COLO668 (cell line): ENCODE results near the gene DTL.
"Not testable (repeated sequence)": the region's sequence is repeated elsewhere in the genome, so short reads cannot be mapped to it uniquely, and the experiment has no call there.

Source experiments
- DNase-seq: peaks from one replicate; lab custom pipeline; 2025; ENCODE audit not compliant: unreplicated experiment; lab: John Stamatoyannopoulos, UW

Gene DTL, protein sequence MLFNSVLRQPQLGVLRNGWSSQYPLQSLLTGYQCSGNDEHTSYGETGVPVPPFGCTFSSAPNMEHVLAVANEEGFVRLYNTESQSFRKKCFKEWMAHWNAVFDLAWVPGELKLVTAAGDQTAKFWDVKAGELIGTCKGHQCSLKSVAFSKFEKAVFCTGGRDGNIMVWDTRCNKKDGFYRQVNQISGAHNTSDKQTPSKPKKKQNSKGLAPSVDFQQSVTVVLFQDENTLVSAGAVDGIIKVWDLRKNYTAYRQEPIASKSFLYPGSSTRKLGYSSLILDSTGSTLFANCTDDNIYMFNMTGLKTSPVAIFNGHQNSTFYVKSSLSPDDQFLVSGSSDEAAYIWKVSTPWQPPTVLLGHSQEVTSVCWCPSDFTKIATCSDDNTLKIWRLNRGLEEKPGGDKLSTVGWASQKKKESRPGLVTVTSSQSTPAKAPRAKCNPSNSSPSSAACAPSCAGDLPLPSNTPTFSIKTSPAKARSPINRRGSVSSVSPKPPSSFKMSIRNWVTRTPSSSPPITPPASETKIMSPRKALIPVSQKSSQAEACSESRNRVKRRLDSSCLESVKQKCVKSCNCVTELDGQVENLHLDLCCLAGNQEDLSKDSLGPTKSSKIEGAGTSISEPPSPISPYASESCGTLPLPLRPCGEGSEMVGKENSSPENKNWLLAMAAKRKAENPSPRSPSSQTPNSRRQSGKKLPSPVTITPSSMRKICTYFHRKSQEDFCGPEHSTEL

GRCh38 chr1:212035123-212035834 is at the start of gene DTL, which contains the start of gene INTS7:
Gene DTL (plus strand): TSS chr1:212035748. CDS start chr1:212035891, 143 bp downstream.
Gene INTS7 (minus strand): TSS chr1:212035557. CDS start chr1:212035437, 120 bp downstream.
- DNase-seq = peak; percentile 100

GRCh38 chr1:211986628-211987254 is 48.8 kb upstream of the DTL start:
- DNase-seq = no peak

DNA sequence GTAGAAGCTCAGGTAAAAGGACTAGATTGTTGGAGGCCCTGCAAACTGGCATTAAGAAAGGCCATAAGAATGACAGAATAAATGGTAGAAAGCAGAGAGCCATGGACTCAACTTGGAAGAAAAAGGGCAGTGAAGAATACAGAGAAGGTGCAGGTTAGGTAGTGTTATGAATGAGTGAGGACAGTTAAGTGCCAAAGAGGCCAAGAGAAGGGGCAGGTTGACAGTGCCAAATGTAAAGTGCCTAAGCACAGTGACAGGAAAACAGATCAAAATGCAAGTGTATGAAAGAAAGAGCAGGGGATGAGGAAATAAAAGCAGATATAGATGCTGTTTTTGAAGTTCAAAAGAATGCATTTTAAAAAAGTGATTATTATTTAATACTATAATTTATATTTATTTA is 43.9 kb upstream of the DTL start:
- DNase-seq = no peak

- DNase-seq = not testable (repeated sequence)
These were observed 38.1 kb upstream of the DTL start for GRCh38 chr1:211997426-211997825.

DNA sequence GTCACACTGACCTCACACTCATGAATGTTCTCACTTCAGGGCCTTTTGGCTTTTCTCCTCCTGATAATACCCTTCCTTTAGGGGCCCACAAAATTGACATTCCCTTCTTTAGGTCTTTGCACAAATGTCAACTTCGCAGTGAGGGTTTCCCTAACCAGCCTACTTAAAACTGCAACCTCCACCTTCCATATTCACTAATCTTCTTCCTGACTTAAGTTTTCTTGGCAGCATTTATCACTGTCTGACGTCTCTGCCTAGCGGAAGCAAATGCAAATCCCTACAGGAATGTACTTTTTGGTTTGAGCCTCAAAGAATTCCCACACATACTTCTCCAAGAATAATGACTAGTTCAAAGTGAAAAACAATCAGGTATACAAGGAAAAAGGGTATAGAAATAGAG is 33.0 kb upstream of the DTL start:
- DNase-seq = no peak

DNA sequence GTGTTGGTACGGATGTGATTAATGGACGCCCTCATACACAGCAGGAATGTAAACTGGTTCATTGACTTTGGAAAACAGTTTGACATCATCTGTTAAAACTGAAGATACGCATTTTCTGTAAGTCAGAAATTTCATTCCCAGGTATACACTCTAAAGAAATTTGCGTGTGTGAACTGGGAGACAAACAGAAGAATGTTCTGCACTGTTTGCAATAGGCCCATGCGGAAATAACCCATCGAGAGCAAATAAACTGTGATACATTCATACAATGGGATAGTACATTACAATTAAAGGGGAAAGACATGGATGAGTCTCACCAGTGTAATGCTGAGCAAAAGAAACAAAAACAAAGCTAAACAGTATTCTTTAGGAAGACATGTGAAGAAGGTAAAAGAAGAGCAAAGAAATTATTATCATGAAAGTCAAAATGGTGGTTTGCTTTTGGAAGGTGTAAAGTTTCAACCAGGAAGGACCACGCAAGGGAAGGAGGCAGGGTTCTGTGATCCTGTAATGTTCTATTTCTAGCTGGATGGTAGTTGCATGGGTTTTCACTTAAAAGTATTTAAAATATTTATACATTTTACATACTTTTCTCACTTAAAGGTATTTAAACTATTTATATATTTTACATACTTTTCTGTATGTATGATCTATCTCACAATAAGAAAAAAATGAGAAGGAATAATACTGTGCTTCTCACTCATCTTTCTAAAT is 30.5 kb upstream of the DTL start:
- no peak for DNase-seq

- DNase-seq = no peak
These were observed 28.4 kb upstream of the DTL start for GRCh38 chr1:212007178-212007577.

GRCh38 chr1:212007886-212008285 is 27.7 kb upstream of the DTL start:
- DNase-seq = no peak

GRCh38 chr1:212009561-212009960 is 26.0 kb upstream of the DTL start:
- no peak for DNase-seq

DNA sequence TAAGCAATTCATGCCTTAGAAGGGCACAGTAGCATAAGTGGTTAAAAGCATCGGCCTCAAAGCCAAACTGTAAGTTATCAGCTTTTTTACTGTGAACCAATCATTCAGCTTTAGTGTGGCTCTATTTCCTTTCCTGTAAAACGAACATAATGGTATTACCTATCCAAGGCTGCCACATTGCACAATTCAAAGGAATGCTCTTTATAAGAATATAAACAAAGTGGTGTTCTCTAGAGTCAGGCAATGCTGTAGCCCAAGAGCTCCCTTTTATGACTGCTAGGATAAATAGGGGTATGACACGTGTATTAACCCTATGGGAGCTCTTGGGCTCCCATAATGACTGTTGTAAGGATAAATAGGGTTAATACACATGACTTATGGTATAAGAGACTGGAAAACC is 25.5 kb upstream of the DTL start:
- no peak for DNase-seq

DNA sequence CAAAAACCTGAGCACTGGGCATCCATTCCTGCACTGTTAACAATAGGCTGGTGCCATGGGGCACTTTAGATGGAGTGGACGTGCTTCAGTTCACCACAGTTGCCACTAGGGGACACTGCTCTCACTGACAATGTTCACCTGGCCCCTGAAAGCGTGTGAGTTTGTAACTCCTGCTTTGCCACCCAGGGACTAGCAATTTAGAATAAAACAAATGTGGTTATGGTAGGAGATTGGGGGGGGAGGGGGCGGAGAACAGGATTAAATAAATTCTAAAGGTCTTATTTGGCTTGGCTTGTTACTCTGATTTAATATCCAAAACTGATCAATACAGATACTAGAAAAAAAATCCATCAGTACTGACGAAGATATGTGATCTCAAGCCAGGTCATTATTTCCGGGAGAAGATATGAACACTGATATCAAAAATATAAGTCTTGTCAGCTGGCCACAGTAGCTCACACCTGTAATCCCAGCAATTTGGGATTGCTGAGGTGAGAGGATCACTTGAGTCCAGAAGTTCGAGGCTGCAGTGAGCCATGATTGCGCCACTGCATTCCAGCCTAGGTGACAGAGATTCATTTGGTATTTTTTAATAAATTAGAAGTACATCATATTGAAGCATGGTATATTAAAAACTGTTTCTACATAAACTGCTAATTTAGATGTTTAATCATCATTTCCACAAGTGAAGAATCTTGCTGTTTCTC is 23.4 kb upstream of the DTL start:
- peak; percentile 72 for DNase-seq

DNA sequence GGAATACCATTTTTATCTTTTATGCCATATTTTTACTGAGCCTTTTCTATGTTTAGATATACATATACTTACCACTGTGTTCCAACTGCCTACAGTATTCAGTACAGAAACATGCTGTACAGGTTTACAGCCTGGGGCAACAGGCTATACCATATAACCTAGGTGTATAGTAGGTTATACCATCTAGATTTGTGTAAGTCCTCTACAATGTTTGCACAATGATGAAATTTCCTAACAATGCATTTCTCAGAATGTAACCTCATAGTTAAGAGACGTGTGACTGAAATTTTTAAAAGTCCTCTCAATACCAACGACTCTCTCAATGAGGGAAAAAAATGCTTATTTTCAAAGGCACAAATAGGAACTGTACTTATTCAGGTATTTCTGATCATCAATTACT is 21.9 kb upstream of the DTL start:
- no peak for DNase-seq

GRCh38 chr1:212020975-212021374 is 14.6 kb upstream of the DTL start:
- DNase-seq = no peak

GRCh38 chr1:212021563-212021962 is 14.0 kb upstream of the DTL start:
- no peak for DNase-seq

DNA sequence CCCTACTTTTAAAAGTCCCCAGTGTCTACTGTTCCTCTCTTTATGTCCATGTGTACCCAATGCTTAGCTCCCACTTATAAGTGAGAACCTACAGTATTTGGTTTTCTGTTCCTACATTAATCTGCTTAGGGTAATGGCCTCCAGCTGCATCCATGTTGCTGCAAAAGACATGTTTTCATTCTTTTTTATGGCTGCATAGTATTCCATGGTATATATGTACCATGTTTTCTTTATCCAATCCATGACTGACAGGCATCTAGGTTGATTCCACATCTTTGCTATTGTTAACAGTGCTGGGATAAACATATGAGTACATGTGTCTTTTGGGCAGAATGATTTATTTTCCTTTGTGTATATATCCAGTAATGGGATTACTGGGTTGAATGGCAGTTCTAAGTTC is 12.6 kb upstream of the DTL start:
- not testable (repeated sequence) for DNase-seq

- no peak for DNase-seq
These were observed 10.9 kb upstream of the DTL start for GRCh38 chr1:212024469-212025149.

GRCh38 chr1:212027727-212028126 is 7.8 kb upstream of the DTL start:
- not testable (repeated sequence) for DNase-seq

DNA sequence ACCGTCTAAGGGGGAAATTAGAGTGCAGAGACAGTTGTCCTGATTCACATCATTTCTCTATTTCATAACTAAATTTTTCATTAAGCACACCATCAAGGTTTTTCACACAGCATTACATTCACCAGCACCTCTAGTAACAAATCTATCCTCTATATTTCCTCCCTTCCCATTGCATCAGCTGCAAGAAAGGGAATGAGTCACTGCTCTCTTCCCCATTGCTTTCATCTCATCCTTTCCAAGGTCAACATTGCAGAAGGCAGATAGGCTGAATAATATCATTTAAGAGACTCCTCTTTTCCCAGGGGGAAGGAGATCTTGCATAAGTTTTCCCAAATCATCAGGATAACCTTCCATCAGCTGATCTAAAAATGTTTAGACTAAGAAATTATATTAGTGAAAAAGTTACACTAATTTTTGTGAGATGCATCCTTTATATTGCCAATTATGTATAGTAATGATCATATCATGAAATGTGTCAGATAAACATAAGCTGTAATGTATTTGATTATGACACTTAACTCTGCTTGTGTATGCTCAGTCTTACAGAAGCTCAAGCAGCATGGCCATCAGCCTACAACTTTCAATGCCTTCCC is 4.5 kb upstream of the DTL start:
- DNase-seq = no peak
